Measurements from ENCODE around the gene SUZ12.
"Not testable (repeated sequence)": the region's sequence is repeated elsewhere in the genome, so short reads cannot be mapped to it uniquely, and the experiment has no call there.

SUZ12 gene

GRCh38 chr17:31964131-31964530, 27.3 kb downstream of the SUZ12 start:
- not testable (repeated sequence) for DNase-seq

- DNase-seq = no peak
Observed at GRCh38 chr17:31967648-31968047, 30.8 kb downstream of the SUZ12 start.

GRCh38 chr17:31970416-31970815, 33.6 kb downstream of the SUZ12 start:
- not testable (repeated sequence) for DNase-seq

- not testable (repeated sequence) for DNase-seq
Observed at GRCh38 chr17:31974269-31975071, 37.7 kb downstream of the SUZ12 start.

GRCh38 chr17:31975391-31975790, 38.6 kb downstream of the SUZ12 start:
- not testable (repeated sequence) for DNase-seq

GRCh38 chr17:31991821-31992220, 55.0 kb downstream of the SUZ12 start:
- not testable (repeated sequence) for DNase-seq

GRCh38 chr17:31997005-31997404, 60.2 kb downstream of the SUZ12 start:
- DNase-seq = no peak

GRCh38 chr17:32006957-32007462, 70.2 kb downstream of the SUZ12 start, which contains the start of gene LRRC37B:
Gene LRRC37B (plus strand): TSS chr17:32007383. CDS start chr17:32021393, 14,010 bp downstream.
- peak; percentile 92 for DNase-seq

- DNase-seq = peak; percentile 58
Observed at GRCh38 chr17:32007463-32008298, 70.9 kb downstream of the SUZ12 start.

GRCh38 chr17:32009262-32009542, 72.4 kb downstream of the SUZ12 start:
- DNase-seq = no peak

- no peak for DNase-seq
Observed at GRCh38 chr17:32010114-32010513, 73.3 kb downstream of the SUZ12 start.

GRCh38 chr17:32015245-32016013, 78.6 kb downstream of the SUZ12 start:
- DNase-seq = no peak

GRCh38 chr17:32016231-32016630, 79.4 kb downstream of the SUZ12 start:
- no peak for DNase-seq

- DNase-seq = no peak
Observed at GRCh38 chr17:32019228-32019627, 82.4 kb downstream of the SUZ12 start.

- DNase-seq = no peak
Observed at GRCh38 chr17:32020943-32021614, 84.3 kb downstream of the SUZ12 start.

GRCh38 chr17:32021615-32021955, 84.8 kb downstream of the SUZ12 start:
- DNase-seq = no peak

GRCh38 chr17:32022554-32022953, 85.7 kb downstream of the SUZ12 start:
- DNase-seq = not testable (repeated sequence)

GRCh38 chr17:32027271-32027670, 90.5 kb downstream of the SUZ12 start:
- not testable (repeated sequence) for DNase-seq

GRCh38 chr17:32033223-32033622, 96.4 kb downstream of the SUZ12 start:
- no peak for DNase-seq

- DNase-seq = not testable (repeated sequence)
Observed at GRCh38 chr17:32033812-32034211, 97.0 kb downstream of the SUZ12 start.

- DNase-seq = not testable (repeated sequence)
Observed at GRCh38 chr17:32040246-32040645, 103.4 kb downstream of the SUZ12 start.

- not testable (repeated sequence) for DNase-seq
Observed at GRCh38 chr17:32041306-32041875, 104.6 kb downstream of the SUZ12 start.
